ENCODE data around the gene KLHL29.

Gene KLHL29

GRCh38 chr2:23584054-23584745, 199.2 kb downstream of the KLHL29 start:
- DNase-seq: no peak

- DNase-seq: no peak
Observed at GRCh38 chr2:23585273-23586170, 200.5 kb downstream of the KLHL29 start.

GRCh38 chr2:23586741-23587306, 201.8 kb downstream of the KLHL29 start:
- no peak for DNase-seq

- DNase-seq: no peak
Observed at GRCh38 chr2:23587341-23587880, 202.4 kb downstream of the KLHL29 start.

GRCh38 chr2:23588106-23588505, 203.1 kb downstream of the KLHL29 start:
- DNase-seq: no peak

- no peak for DNase-seq
Observed at GRCh38 chr2:23588508-23589201, 203.7 kb downstream of the KLHL29 start.

- no peak for DNase-seq
Observed at GRCh38 chr2:23589220-23589647, 204.3 kb downstream of the KLHL29 start.

GRCh38 chr2:23589739-23590138, 204.8 kb downstream of the KLHL29 start:
- DNase-seq: no peak

- DNase-seq: no peak
Observed at GRCh38 chr2:23590241-23590869, 205.4 kb downstream of the KLHL29 start.

GRCh38 chr2:23591111-23591510, 206.1 kb downstream of the KLHL29 start:
- no peak for DNase-seq

- DNase-seq: no peak
Observed at GRCh38 chr2:23592061-23592685, 207.2 kb downstream of the KLHL29 start.

GRCh38 chr2:23592898-23593751, 208.1 kb downstream of the KLHL29 start:
- DNase-seq: no peak

- no peak for DNase-seq
Observed at GRCh38 chr2:23593752-23594459, 208.9 kb downstream of the KLHL29 start.

GRCh38 chr2:23594460-23594825, 209.5 kb downstream of the KLHL29 start:
- no peak for DNase-seq

- no peak for DNase-seq
Observed at GRCh38 chr2:23595021-23595420, 210.0 kb downstream of the KLHL29 start.

GRCh38 chr2:23595601-23596251, 210.7 kb downstream of the KLHL29 start:
- DNase-seq: no peak

- no peak for DNase-seq
Observed at GRCh38 chr2:23596316-23596885, 211.4 kb downstream of the KLHL29 start.

GRCh38 chr2:23597687-23598086, 212.7 kb downstream of the KLHL29 start:
- DNase-seq: no peak

- DNase-seq: no peak
Observed at GRCh38 chr2:23599006-23599405, 214.0 kb downstream of the KLHL29 start.
